ENCODE results near the gene EEF1AKMT2. TPM values are rescaled to one million over a fixed set of nuclear protein-coding genes. Genes with fewer than 3 reads are reported as not detected.

EEF1AKMT2 gene
- total and polyA plus RNA-seq, 2 experiments from 2014 or later: 17.3 to 23.9 TPM

DNA sequence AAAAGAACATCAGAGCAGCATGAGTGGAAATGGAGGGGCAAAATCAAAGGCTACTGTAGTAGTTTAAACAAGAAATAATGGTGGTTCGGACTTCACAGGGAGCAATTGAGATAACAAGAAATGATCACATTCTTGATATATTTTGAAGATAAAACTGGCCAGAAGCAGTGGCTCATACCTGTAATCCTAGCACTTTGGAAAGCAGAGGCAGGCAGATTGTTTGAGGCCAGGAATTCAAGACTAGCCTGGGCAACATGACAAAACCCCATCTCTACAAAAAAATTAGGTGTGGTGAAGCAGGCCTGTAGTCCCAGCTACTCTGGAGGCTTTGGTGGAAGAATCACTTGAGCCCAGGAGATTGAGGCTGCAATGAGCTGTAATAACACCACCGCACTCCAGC, 22.9 kb downstream of the EEF1AKMT2 start:
- no peaks in the 10 kb centered on the region for H3K36me3 ChIP-seq
- H3K27ac ChIP-seq: no peak overlapping the region
- H3K27me3 ChIP-seq: no peaks in the 10 kb centered on the region
- DNase-seq (ENCODE audit: low read depth in 1 of 2, low spot score in 1 of 2): no peak
- H3K4me1 ChIP-seq (ENCODE audit: low read depth): no peaks in the 10 kb centered on the region
- TF ChIP-seq, protein P1, sequence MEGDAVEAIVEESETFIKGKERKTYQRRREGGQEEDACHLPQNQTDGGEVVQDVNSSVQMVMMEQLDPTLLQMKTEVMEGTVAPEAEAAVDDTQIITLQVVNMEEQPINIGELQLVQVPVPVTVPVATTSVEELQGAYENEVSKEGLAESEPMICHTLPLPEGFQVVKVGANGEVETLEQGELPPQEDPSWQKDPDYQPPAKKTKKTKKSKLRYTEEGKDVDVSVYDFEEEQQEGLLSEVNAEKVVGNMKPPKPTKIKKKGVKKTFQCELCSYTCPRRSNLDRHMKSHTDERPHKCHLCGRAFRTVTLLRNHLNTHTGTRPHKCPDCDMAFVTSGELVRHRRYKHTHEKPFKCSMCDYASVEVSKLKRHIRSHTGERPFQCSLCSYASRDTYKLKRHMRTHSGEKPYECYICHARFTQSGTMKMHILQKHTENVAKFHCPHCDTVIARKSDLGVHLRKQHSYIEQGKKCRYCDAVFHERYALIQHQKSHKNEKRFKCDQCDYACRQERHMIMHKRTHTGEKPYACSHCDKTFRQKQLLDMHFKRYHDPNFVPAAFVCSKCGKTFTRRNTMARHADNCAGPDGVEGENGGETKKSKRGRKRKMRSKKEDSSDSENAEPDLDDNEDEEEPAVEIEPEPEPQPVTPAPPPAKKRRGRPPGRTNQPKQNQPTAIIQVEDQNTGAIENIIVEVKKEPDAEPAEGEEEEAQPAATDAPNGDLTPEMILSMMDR (IDR thresholded peaks at IDR 0.05; ENCODE audit: low read depth, low read length): no peak
- H3K4me3 ChIP-seq: no peak overlapping the region
- H3K9me3 ChIP-seq (ENCODE audit: low read depth): no peaks in the 10 kb centered on the region

GRCh38 chr10:124765256-124765655, 26.4 kb downstream of the EEF1AKMT2 start:
- Histone ChIP-seq H3K4me3 (no peak overlapping the region), H3K27ac (no peak overlapping the region), H3K36me3 (peaks cover 15% of the 10 kb centered on the region), H3K27me3 (no peaks in the 10 kb centered on the region), H3K9me3 (ENCODE audit: low read depth) (no peaks in the 10 kb centered on the region), H3K4me1 (ENCODE audit: low read depth) (no peaks in the 10 kb centered on the region)
- TF ChIP-seq, protein P1 (IDR thresholded peaks at IDR 0.05; ENCODE audit: low read depth, low read length): no peak
- no peak for DNase-seq (ENCODE audit: low read depth in 1 of 2, low spot score in 1 of 2)

GRCh38 chr10:124763267-124763666, 28.4 kb downstream of the EEF1AKMT2 start:
- Histone ChIP-seq H3K4me3 (no peak overlapping the region), H3K27me3 (no peaks in the 10 kb centered on the region), H3K27ac (no peak overlapping the region), H3K4me1 (ENCODE audit: low read depth) (no peaks in the 10 kb centered on the region), H3K9me3 (ENCODE audit: low read depth) (no peaks in the 10 kb centered on the region), H3K36me3 (peaks cover 31% of the 10 kb centered on the region)
- TF ChIP-seq, protein P1 (IDR thresholded peaks at IDR 0.05; ENCODE audit: low read depth, low read length): no peak
- no peak for DNase-seq (ENCODE audit: low read depth in 1 of 2, low spot score in 1 of 2)

DNA sequence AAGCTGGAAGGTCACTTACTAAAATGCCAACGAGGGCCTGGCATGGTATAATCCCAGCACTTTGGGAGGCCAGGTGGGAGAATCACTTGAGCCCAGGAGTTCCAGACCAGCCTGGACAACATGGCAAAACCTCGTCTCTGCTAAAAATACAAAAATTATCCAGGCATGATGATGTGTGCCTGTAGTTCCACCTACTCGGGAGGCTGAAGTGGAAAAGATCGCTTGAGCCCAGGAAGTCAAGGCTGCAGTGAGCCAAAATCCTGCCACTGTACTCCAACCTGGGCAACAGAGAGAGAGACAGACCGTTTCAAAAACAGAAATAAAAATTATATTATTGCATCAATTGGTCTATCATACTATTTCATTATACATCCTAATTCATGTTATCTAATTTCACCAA, 29.4 kb downstream of the EEF1AKMT2 start:
- TF ChIP-seq, protein P1 (IDR thresholded peaks at IDR 0.05; ENCODE audit: low read depth, low read length): no peak

DNA sequence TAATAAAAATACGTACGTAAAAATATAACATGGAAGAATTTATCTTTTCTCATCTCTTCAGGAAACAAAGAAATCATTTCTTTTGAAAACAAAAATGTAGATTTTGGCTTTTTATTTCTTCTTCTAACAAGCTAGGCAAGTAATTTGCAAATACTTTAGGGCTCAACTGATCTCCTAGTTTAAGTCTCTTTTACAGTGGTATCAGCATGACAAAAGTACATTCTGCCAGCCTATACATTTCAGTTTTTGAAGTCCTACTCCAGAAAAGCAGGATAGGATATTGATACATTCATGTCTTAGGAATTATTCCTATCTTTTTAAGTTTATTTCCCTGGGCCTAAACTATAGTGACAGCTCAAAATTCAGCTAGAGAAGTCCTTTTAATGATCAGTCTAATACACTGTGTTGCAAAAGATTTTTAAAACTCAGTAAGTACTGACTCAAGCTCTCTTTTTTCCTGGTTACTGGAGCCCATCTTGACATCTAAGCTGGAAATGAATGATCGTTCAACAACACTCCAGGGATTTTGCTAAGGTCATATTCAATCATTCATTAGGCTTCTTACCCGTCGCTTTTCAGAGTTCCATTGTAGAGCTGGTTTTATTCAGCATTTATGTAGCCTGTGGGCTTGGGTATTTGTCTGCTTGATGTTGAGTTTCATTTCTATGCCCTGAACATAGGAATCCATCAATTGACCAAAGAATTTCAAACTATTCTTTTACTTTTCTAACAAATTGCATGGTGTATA, 35.4 kb downstream of the EEF1AKMT2 start:
- Histone ChIP-seq H3K4me1 (ENCODE audit: low read depth) (no peaks in the 10 kb centered on the region), H3K4me3 (no peak overlapping the region), H3K27ac (no peak overlapping the region), H3K9me3 (ENCODE audit: low read depth) (no peaks in the 10 kb centered on the region), H3K36me3 (peaks cover 25% of the 10 kb centered on the region), H3K27me3 (no peaks in the 10 kb centered on the region)
- DNase-seq (ENCODE audit: low read depth in 1 of 2, low spot score in 1 of 2): no peak
- TF ChIP-seq, protein P1 (IDR thresholded peaks at IDR 0.05; ENCODE audit: low read depth, low read length): no peak

More for the DNA sequence above, 29.4 kb downstream of the EEF1AKMT2 start:
- no peaks in the 10 kb centered on the region for H3K4me1 ChIP-seq (ENCODE audit: low read depth)
- peaks cover 31% of the 10 kb centered on the region for H3K36me3 ChIP-seq
- no peak for DNase-seq (ENCODE audit: low read depth in 1 of 2, low spot score in 1 of 2)
- H3K27ac ChIP-seq: no peak overlapping the region
- no peaks in the 10 kb centered on the region for H3K9me3 ChIP-seq (ENCODE audit: low read depth)
- no peak overlapping the region for H3K4me3 ChIP-seq
- no peaks in the 10 kb centered on the region for H3K27me3 ChIP-seq

All from cardiac muscle cell (in vitro differentiated cells and primary cell).